Left lobe of liver (tissue), 2 donors: ENCODE data around the gene SNX17. TPM values are rescaled to one million over a fixed set of nuclear protein-coding genes. Genes with fewer than 3 reads are reported as not detected.

ENCODE experiments used
- ATAC-seq: fragments of 200-7000 bp; cut with Tn5 transposase; one replicate; pipeline ENCODE4 v1.9.1; 2020; ENCODE audit warnings: mild to moderate bottlenecking, moderate library complexity
- DNase-seq: peaks from one replicate; pipeline ENCODE4 v3.0.0-alpha.2; 2020; ENCODE audit warnings: low spot score
- total RNA-seq: library from RNA; stranded (reverse); gene quantifications from one replicate; pipeline ENCODE4 v1.2.1, GENCODE V29; 2021
- donor health status: DM: no; HTN: no; CAD: no; lungs with moderate emphysema.
- donor health status: DM: no; HTN: yes; CAD: no.

The SNX17 gene
- total RNA-seq, 1 donor from 2014 or later = 56.1 TPM

GRCh38 chr2:27363933-27364332 is 6.5 kb upstream of the SNX17 start:
- ATAC-seq = no peak

GRCh38 chr2:27369471-27370025 is 868 bp upstream of the SNX17 start:
- DNase-seq = no peak
- ATAC-seq = peak; percentile 58

More at GRCh38 chr2:27363933-27364332, 6.5 kb upstream of the SNX17 start:
- DNase-seq = no peak

DNA sequence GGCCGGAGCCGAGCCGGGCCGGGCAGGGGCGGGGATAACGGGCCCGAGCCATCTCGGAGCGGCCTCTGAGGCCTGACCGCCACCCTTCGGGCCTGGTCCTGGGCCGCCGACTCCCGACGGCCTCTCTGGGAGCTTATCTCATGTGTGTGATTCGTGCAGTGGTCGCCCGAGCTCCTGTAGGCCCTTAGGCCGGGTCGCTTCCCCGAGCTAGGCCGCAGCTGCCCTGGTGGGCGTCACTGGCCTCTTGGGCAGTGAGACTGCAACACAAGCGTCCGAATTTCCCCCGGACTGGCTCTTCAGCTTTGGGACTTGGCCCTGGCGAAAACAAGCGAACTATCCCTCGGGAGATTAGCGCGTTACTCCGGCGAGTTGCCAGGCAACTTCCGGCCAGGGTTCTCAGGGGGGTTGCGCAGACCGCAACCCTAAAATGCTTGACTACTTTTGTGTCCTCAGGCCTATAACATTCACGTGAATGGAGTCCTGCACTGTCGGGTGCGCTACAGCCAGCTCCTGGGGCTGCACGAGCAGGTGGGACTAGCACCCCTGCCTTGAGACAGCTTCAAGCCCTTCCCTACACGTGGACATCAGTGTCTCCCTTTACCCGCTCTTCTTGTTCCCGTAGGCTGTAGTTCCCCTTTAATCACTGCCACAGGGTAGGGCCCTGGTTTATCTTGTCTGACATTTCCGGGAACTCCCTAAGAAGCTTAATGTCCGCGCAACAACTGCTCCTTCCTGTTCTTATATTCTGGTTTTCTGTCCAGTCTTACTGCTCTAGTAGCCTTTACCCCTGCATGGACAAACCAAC is 602 bp downstream of the SNX17 start:
- ATAC-seq (peak; percentile 40), DNase-seq (no peak)

DNA sequence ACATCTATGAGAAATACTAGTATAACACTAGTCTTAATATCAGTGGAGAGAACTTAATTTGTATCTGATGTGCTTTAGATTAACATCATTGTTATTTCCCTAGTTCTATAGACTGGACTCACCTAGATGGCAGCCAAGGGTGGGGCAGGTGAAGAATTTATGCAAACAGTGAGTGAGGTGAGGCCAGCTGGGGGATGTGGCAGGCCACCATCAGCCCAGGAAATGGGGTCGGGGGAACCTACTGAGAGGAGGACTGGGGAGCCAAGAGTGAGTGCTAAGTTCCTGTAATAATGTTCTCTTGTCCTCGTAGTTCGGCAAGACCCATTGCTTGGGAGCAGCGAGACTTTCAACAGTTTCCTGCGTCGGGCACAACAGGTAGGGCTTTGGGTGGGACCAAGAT is 2.5 kb downstream of the SNX17 start:
- ATAC-seq = no peak
- DNase-seq = no peak

DNA sequence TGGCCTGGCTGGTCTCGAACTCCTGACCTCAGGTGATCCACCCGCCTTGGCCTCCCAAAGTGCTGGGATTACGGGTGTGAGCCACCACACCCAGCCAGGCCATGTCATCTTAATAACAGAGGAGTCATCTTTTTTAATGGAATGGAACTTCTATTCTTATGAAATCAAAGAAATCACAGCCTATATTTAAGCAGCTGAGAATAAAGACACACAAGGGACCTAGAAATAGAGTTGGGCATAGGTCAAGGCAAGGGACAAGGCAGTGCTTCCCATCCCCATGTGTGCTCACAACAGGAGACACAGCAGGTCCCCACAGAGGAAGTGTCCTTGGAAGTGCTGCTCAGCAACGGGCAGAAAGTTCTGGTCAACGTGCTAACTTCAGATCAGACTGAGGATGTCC is 3.2 kb downstream of the SNX17 start:
- ATAC-seq (no peak), DNase-seq (no peak)

DNA sequence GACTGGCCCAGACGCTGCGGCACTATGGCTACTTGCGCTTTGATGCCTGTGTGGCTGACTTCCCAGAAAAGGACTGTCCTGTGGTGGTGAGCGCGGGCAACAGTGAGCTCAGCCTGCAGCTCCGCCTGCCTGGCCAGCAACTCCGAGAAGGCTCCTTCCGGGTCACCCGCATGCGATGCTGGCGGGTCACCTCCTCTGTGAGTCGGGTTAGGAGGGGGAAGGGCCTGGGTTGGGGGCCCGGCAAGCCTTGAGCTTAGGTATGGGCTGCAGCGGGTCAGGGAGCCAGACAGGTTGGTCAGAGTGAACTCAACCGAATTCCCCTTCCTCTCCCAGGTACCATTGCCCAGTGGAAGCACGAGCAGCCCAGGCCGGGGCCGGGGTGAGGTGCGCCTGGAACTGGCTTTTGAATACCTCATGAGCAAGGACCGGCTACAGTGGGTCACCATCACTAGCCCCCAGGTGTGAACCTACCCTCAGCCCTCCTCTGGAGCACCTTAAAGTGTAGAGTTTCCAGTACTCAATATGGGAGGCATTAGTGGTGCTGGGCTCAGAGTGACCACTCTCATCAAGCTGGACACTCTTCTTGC is 5.2 kb downstream of the SNX17 start:
- ATAC-seq (no peak), DNase-seq (no peak)

GRCh38 chr2:27376151-27376865 is 5.9 kb downstream of the SNX17 start:
- ATAC-seq (no peak), DNase-seq (no peak)

GRCh38 chr2:27376866-27377617 is 6.6 kb downstream of the SNX17 start:
- peak; percentile 57 for ATAC-seq

DNA sequence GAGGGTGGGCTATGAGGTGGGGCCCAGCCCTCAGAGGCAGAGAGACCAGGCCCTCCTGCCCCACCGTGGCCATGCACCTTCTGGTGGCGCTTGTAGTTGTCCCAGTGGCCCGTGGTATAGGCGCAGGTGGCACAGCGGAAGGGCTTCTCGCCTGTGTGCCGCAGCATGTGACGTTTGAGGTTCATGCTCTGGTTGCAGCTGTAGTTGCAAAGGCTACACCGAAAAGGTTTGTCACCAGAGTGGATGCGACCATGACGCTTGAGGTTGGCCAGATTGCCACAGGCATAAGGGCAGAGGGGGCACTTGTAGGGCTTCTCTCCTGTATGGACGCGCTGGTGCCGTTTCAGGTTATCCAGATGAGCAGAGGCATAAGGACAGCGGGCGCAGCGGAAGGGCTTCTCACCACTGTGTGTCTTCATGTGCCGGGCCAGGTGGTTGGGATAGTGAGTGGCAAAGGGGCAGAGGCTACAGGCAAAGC is 7.2 kb downstream of the SNX17 start:
- ATAC-seq (no peak), DNase-seq (no peak)

More at GRCh38 chr2:27376866-27377617, 6.6 kb downstream of the SNX17 start:
- DNase-seq = peak; percentile 81

DNA sequence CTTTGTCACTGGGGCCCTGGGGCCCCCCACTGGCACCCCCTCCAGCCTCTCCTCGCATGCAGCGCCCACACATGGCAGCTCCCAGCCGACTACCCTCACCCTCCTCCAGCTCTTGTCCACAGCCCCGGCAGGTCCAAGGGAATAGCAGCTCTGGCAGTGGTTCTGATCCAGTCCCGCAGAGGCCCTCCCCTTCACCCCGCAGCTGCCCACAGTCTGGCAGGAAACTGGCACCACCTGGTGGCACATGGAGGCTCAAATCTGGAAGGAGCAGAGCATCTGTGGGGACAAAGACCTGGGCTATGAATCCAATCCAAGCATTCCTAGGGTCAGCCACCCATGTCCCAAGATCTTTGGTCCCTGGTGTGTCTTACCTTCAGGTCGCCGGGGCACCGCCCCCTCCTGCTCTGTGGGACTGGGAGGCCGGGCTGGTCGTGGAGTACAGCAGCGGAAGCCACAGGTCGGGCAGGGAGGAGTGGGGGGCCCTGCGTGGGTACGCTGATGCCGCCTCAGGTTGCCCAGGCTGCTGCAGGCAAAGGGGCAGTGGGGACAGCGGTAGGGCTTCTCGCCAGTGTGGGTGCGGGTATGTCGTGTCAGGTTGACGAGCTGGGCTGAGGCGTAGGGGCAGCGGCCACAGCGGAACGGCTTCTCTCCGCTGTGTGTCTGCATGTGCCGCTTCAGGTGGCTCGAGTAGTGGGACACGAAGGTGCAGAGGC is 7.8 kb downstream of the SNX17 start:
- ATAC-seq (peak; percentile 10), DNase-seq (peak; percentile 52)

- ATAC-seq (no peak), DNase-seq (no peak)
Observed at GRCh38 chr2:27378809-27379290, 8.4 kb downstream of the SNX17 start.

GRCh38 chr2:27379383-27379835 is 9.0 kb downstream of the SNX17 start:
- ATAC-seq (no peak), DNase-seq (no peak)

DNA sequence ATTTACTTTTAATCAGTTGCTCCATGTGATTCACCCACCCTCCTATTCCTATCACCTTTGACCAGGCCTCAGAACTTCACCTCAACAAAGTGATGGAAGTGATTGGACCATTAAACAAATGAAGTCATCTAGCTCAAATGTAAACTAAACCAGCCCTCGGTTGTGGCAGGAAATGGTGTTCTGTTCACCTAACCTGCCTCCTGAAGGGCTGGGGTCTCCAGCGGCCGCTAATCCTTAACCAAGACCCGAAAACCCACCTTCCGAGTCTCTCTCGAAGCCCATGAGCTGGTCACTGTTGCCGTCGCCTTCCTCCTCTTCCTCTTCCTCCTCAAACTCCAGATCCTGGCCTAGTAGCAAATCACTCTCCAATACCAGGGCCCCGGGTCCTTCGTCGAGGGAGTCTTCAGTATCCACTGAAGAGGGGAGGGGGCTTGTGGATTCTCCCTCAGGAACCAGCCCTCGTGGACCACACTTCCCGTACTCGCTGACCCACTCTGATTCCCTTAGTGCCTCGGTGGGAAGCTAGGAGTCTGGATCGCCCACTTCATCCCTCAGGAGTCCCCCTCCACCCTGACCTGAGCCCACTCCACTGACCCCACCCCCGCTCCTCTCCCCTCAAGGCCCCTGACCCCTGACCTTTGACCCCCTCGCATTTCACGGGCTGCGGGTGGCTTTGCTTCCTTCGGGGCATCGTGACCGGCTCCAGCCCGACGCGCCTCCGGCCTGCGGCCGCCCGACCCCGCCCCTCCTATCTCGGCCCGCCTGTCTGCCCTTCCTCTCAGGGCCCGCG is 9.6 kb downstream of the SNX17 start:
- ATAC-seq = peak; percentile 56
- DNase-seq = no peak

DNA sequence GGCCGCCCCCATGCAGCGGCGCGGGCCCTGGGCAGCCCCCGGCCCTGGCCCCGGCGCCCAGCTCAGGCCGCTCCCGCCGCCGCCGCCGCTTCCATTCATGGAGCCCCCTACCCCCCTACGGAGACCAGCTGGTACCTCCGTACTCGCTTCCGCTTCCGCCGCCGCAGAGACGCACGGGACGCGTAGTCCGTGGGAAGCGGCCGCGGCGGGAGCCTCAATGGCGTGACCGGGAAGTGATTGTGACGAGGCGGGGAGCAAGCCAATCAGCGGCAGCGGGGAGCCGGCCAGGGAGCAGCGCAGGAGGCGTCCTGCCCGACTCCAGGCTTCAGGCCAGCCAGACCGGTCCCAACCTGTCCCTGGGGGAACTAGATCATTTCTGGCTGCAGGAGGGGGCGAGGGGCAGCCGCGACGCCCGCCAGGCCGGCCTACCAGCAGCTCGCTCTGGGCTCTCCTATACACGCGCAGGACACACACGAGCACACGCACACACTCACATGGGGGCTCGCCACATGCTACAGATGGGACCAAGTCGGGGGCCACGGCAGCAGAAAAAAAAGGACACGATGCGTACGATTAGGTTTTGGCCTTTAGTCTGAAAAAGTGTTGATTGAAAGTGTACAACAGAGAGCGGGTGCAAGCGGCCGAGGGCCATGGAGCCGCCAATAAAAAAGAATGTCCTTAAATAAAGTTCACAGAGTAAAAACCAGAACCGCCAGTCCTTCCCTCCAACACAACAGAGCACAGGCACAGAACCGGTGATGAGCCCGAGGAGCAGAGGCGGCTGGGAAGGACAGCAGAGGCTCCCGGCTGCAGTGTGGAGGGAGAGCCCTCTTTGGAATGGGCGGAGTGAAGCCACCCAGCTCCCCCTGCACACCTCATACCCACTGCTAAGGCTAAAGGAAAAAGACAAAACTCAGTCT is 10.5 kb downstream of the SNX17 start, which contains the start of gene ZNF513:
Gene ZNF513, minus strand, starts transcription at position 109 of the 920 bp plus-strand sequence. CDS start 208 bp downstream, outside the sequence.
- DNase-seq (peak; percentile 98), ATAC-seq (peak; percentile 80)

- no peak for DNase-seq
- no peak for ATAC-seq
Observed at GRCh38 chr2:27381577-27382181, 11.3 kb downstream of the SNX17 start.

DNA sequence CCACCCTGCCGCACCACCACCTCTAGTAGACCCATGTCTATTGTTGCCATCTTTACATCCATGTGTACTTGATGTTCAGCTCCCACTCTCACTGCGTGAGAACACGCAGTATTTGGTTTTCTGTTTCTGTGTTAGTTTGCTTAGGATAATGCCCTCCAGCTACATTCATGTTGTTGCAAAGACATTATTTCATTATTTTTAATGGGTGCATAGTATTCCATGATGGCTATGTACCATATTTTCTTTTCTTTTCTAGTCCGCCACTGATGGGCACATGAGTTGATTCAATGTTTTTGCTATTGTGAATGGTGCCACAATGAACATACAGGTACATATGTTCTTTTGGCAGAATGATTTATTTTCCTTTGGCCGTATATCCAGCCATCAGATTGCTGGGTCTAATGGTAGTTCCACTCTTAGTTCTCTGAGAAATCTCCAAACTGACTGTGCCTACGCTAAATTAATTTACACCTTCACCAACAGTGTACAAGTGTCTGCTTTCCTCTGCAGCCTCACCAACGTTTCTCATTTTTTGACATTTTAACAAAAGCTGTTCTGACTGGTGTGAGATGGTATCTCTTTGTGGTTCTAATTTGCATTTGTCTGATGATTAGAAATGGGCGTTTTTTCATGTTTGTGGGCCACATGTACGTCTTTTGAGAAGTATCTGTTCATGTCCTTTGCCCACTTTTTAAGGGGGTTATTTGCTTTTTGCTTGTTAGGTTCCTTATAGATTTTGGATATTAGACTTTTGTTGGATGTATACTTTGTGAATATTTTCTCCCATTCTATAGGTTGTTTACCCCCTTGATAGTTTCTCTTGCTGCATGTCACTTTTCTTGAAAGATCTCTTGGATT is 20.6 kb downstream of the SNX17 start:
- ATAC-seq (no peak), DNase-seq (no peak)
